ENCODE data around the gene GRID2.

Gene GRID2

DNA sequence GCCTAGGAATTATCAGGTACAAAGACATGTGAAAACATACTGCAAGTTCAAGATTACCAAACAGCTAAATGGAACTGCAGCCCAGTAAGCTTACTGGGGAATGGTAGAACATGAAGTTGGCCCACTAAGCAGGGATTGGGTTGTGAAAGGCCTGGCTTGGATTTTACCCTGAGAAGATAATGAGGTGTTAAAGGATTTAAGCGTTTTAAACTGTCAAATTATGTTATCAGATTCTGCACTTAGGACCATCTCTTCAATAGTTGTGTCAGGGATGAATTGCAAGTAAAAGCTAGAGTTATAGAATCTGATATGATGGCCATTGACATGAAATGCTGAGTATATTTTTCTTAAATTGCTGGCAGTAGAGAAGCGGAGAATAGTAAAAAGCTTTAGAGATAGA lies 225.7 kb downstream of the GRID2 start:
- DNase-seq (ENCODE audit: low spot score), result peak; percentile 52

DNA sequence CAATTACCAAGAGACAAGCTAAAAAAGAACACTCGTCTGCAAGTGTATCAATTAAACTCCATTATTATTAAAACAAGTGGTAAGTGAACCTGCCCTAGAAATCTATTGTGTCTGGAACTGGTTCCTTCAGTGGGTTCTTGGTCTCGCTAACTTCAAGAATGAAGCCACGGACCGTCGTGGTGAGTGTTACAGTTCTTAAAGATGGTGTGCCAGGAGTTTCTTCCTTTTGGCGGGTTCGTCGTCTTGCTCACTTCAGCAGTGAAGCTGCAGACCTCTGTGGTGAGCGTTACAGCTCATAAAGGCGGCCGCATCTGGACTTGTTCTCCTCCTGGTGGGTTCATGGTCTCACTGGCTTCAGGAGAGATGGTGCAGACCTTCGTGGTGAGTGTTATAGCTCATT lies 231.8 kb downstream of the GRID2 start:
- DNase-seq (ENCODE audit: low spot score), result no peak

DNA sequence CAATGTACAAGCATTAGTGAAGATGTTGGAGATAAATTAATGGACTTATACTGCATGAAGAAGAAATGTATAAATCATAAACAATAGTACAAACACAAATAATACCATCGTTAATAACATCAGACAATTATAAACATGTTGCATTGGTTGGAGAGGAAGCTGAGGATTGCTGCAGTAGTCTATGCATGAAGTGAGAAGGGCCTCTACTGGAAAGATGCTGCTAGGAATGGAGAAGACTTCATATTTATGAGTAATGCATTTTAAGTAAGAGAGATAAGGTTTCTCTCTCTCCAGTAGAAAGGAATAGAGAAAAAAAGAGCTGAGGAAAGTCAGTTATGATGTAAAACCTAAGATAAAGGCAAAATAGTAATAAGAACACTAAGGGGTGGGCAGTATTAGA lies 247.8 kb downstream of the GRID2 start:
- no peak for DNase-seq (ENCODE audit: low spot score)

DNA sequence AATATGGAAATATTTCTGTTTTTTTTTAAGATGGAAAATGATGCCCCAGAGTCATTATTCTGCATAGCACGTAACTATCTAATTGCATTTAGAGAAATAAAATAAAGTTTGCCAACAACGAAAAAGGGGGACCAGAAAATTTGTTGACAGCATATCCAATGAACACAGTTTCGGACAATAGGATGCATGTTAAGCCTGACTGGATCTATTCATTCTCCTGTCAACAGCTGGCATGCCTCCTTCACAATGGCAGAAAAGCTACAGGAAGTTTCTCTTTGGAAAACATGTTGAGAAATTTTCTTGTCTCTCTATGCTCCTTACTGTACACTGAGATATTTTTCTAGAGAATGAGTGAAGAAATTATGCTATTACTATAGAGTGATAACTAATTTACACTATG lies 262.5 kb downstream of the GRID2 start:
- DNase-seq (ENCODE audit: low spot score), result no peak

DNA sequence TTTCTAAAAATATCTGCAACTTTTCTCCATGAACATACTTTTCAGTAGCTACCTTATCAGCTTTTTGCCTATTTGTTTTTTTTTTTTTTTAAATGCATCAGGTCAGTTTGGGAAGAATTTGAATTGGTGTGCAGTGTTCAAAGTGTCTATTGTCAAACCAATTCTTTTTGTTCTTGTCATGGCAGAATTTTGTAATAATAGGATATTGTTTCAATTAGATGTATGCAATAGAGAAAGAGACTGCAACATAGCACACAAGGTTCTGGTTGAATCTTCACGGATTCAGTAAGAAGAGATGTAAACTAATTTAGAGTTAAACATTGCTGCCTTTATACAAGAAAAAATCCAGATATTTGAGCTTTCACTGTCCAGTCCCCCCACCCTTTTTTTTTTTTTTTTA lies 277.1 kb downstream of the GRID2 start:
- no peak for DNase-seq (ENCODE audit: low spot score)

DNA sequence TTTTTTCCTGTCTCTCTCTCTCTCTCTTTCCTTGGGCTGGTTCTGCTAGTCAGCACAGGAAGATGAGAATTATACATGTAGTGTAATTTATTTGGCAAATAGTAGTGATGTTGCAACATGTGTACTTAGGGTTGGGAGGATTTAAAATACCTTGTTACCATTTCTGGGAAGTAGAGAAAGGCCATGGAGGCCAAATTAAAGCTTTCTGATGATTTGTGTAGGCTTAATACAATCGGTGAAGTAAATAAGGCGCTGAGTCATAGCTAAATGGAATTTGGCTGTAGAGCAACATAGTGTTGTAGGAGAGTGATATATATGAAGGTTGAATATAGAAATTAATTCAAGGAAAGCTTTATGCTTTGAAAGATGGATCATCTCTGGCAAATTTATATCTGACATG lies 295.3 kb downstream of the GRID2 start:
- no peak for DNase-seq (ENCODE audit: low spot score)

DNA sequence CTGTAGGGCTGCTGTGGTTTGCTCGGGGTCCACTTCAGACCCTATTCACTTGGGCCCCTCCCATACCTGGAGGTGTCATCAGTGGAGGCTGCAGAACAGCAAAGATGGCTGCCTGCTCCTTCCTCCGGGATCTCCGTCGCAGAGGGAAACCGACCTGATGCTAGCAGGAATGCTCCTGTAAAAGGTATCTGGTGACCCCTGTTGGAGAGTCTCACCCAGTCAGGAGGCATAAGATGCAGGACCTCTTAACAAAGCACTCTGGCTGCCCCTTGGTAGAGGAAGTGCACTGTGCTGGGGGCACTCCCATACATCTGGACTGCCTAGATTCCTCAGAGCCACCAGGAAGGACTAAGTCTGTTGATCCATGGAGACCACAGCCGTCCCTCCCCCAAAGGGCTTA lies 296.9 kb downstream of the GRID2 start:
- DNase-seq (ENCODE audit: low spot score), result peak; percentile 18

DNA sequence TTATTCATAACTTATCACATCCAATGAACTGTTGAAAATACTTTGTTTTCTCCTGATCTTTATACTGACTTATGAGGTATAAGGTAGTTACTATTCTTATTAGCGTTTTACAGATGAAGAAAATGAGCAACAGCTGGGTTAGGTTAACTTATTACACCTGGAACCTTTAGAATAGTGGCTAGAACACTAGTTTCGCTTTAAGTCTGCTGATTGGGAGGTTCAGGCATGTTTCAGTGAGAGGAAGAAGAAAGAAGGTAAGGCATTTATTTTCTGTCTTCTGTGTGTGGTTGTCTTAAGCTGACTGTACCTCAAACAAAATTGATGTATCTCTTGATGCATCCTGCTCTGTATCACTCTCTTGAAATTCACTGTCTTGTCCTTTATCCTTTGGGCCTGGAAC lies 302.5 kb downstream of the GRID2 start:
- DNase-seq (ENCODE audit: low spot score), result no peak

DNA sequence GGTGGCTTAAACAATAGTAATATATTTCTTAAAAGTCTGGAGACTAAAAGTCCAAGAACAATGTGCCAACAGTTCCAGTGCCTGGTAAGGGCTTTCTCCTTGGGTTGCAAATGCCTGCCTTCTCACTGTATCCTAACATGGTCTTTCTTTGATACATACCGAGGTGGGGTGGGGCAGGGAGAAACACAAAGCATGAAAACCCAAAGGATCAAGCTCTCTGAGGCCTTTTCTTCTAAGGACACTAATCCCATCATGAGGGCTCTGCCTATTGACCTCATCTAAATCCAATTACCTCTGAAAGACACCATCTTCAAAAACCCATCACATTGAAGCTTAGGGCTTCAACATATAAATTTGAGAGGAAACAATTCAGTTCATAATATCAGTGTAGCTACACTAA lies 311.3 kb downstream of the GRID2 start:
- DNase-seq (ENCODE audit: low spot score), result no peak

DNA sequence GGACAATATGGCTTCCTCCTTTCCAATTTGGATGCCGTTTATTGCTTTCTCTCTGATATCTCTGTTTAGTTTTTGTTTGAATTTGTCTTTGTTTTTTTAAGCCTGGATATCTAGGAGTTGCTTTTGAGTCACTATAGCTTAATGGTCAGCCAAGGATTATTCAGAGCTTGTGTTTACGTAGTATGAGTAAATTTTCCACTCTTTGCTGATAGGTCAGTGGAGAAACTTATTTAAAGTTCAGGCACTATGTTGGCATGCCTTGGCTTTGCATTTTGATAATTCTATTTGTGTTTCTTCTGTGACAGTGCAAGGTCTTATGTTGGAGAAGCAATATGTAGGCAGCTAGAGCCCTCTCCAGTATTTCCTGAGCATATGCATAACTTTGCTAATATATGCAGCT lies 315.2 kb downstream of the GRID2 start:
- DNase-seq (ENCODE audit: low spot score), result no peak

DNA sequence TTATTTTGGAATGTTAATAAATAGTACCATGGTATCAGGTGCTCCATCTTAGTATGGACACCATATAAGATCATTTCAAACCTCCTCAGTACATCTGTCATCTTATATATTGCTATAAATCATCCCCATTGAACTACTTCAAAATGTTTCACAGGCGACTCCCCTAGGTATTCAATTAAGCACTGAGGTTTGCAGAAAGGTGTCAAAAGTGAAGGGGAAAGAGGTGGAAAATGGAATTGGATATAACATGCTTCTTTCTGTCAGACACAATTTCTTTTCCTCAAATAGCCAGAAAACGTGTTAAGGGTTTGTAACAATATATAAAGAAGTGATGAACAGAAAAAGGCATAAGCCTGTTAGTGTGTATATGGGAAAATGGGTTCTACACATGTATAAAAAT lies 325.5 kb downstream of the GRID2 start:
- DNase-seq (ENCODE audit: low spot score), result no peak

DNA sequence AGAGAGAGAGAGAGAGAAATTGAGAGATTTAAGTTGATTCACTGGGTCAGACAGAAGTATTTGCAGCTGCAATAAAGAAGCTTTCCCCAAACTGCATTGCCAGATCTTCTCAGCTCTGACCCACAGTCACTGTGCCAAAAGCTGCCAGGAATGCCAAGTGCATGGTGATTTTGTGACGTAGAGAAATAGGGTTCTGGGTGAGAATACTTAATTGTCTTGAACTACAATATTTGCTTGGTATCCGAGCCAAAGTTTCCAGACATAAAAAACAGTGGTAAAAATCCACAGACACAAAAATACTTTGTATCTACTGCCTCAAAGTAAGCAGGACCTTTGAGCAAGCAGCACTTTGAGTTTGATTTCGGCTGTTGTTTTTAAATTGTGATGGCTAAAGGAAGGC lies 331.1 kb downstream of the GRID2 start:
- no peak for DNase-seq (ENCODE audit: low spot score)

DNA sequence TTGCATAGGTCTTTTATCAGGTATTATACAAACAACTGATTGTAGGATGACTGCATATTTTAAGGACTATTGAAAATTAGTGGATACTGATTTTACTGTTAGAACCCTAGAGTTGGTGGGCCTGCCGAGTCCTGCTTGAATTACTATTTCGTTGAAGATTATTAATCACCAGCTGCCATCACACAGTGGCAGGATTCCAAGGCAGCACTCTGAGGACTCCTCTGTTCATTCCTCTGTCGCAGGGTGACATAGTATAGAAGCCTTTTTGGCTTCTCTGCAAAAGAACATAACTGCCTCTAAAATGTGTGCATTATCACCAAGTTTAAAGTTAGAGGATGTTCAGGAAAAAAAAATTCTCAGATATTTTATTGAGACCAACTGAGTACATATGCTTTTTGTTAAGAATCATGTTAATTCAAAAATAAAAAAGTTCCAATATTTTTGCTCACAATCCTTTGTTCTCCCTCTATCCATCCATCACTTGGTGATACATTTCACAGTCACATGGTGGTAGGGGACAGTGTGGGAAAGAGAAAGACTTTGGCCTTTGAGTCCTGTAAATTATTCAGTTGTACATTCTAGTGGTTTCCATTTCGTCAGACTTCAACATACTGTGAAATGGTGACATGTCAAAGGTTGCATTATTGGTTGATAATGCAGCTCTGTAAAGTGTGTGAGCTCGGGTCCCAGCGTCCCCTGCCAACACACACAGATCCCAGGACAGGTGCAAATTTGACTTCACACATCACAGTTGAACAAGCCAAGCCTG lies 332.5 kb downstream of the GRID2 start:
- DNase-seq (ENCODE audit: low spot score), result peak; percentile 27

DNA sequence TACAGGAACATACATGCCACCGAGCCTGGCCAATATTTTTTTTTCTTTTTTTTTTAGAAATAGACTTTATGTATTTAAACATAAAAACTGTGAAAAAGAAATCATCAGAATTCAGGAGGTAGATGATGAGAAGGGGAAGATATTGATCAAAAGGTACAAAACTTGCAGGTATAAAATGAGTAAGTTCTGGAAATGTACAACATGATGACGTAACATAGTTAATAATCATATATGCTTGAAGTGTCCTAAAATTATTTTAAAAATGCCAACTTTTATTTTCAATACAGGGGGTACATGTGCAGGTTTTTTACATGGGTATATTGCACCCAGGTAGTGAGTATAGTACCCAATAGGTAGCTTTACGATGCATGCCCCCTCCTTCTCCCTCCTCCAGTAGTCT lies 337.6 kb downstream of the GRID2 start:
- no peak for DNase-seq (ENCODE audit: low spot score)

DNA sequence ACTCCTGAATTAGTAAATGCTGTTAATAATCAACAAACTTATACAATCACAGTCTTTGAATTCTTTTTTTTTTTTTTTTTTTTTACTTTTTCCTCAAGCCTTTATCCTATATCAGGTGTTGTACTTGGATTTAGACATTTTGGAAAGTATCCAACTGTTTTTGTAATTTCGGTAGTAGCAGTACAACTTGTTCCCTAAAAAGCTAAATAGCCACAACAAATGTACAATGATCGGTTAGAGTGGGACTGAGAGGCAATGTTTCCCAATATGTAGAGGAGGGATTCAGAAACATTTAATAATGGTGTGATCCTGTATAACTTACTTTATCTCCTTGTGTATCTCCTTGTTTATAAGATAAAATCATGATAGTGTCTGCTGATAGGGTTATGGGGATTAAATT lies 343.1 kb downstream of the GRID2 start:
- DNase-seq (ENCODE audit: low spot score), result no peak

DNA sequence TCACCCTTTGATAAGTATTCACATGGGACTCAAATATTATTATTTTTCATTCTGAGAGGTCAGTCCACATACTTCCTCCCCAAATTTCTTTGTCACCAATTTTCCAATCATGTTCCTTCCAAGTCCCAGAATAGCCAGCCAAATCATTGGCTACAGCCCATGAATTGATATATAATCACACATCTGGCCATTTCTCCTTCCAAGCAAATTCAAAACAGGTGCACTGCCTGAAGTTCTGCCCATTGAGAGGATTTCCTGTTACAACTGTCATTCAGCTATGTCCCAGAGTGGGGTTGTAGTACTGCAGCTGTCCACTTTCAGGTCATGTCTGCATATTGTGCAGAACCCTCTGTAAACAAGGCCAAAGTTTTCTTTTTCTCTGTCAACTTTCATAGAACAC lies 347.8 kb downstream of the GRID2 start:
- no peak for DNase-seq (ENCODE audit: low spot score)

DNA sequence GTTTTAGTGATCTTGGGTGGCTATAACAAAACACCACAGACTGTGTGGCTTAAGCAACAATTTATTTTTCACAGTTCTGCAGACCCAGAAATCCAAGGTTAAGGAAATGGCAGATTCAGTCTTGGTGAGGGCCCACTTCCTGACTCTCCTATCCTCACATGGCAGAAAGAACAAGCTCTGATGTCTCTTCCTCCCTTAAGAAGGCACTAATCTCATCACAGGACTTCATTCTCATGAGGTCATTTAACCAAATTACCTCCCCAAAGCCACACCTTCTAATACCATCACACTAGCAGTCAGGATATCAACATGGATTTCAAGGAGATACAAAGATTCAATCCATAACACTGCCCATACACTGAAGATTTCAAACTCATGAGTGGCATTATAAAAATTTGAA lies 350.3 kb downstream of the GRID2 start:
- DNase-seq (ENCODE audit: low spot score), result no peak

DNA sequence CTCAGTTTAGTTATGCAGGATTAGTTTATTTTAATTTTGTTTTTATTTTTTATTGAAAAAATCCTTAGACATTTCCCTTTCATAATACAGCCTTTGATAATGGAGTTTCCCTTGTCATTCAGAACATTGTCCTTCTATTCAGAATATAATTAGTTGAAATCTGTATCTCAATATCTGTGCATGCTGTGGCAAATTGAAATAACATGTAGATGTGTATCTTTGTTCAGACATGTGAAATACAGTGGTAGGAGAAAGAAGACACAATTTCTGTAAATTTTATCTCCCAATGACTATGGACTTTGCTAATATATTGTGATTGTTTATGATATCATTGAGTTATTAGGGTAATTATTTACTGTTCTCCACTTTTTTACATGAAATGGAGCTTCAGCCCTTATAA lies 353.9 kb downstream of the GRID2 start:
- DNase-seq (ENCODE audit: low spot score), result no peak

DNA sequence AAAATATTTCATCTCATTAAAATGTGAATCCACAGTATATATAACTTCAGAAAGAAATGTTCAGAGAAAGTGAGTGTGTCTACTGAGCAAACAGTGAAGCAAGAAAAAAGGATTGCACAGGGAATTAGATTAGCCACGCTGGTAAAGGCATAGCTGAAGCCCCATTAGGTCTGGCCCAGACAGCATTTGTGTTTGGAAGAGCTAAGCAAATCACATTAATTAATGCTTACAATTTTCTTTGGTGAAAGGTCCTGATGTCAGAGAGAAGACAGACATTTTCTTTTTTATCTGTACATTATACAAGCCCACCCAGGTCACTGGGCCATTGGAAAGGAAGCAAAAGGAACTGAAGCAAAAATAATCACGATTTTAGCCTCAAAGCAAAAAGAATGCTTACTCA lies 354.6 kb downstream of the GRID2 start:
- DNase-seq (ENCODE audit: low spot score), result no peak

DNA sequence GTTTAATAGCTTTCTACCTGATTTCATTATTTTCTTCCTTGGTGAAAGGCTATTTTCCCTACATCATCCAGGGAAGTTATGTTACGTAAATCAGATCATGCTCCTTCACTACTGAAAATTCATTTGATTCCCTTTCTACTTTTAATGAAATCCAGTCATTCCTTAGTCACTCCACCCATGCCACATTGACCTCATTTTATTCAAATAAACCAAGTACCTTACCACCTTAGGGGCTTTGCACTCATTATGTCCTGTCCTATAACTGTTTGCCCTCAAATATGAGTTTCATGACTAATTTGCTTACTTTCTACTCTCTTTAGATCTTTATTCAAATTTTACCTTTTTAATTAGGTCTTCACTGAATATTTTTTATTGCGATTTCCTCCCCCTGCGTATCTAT lies 374.0 kb downstream of the GRID2 start:
- DNase-seq (ENCODE audit: low spot score), result no peak

DNA sequence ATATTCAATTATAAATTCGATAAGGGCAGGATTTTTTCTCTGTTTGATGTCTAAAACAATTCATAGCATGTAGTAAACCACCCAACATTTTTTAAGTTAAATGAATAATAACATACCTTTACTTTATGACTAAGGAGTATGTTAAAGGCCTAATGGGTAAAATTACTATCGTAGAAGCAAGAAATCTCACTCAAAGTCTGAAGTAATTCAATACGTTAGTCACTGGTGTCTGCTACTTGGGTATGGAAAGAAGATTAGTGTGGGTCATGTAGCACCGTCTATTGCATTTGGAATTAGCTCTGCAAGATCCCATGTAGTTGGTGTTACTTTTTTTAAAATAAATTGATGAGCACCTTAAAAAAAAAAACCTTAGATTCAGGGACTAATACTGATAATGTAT lies 374.5 kb downstream of the GRID2 start:
- no peak for DNase-seq (ENCODE audit: low spot score)

DNA sequence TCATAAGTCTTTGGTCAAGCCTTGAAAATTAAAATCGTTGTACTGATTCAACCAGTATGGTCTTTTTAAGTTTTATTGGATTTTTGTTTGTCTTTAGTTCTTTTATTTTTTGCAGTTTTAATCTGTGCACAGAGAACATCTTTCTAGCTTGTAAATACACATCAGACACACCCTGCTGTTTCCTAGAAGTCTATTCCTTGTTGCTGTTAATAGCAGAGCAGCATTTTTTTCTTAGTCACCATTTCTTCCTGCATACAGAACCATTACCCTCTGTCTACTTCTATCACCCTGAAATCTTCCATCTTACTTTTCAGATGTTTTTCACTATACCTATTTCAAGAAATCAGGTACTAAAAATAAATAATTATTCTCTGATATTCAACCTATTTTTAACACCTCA lies 375.4 kb downstream of the GRID2 start:
- DNase-seq (ENCODE audit: low spot score), result no peak

DNA sequence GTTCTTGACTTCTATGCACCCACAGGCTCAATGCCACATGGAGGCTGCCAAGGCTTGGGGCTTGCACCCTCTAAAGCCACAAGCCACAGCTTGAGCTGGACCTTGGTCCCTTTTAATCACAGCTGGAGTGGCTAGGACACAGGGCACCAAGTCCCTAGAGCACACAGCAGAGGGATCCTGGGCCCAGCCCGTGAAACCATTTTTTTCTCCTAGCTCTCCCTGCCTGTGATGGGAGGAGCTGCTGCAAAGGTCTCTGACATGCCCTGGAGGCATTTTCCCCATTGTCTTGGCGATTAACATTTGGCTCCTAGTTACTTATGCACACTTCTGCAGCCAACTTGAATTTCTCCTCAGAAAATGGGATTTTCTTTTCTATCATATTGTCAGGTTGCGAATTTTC lies 410.9 kb downstream of the GRID2 start:
- no peak for DNase-seq (ENCODE audit: low spot score)

DNA sequence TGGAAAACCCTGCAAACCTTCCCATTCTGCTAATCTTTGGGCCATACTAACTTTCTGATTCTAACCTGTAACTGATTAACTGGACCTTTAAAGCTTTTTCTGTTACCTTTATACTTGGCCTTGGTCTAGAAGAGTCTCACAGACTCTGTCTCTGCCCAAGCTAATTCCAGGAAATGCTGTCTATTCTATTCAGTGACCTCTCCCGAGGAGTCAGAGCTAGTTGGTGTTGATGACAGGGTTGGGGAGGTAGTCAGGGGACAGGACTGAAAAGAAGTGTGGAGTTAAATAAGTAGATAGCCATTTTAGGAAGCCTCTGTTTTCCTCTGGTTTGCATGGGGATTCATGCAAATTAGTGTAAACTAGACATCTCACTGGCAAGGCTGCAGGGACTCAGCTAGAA lies 429.5 kb downstream of the GRID2 start:
- DNase-seq (ENCODE audit: low spot score), result no peak
